K562 (cell line): ENCODE results near the gene OPRL1. TPM values are rescaled to one million over a fixed set of nuclear protein-coding genes. Genes with fewer than 3 reads are reported as not detected.

Experiments used
- ATAC-seq: fragments of 200-7000 bp; cut with Tn5 transposase; 3 replicates; pipeline ENCODE4 v1.9.1; 2020; ENCODE audit warnings: moderate library complexity
- BruUV-seq: library from RNA; stranded (reverse); fragments of 400-500 nt; replicated peaks from 2 replicates; lab custom pipeline; 2021; lab: Mats Ljungman, UMichigan
- CTCF ChIA-PET: fragments of 300-600 bp; formaldehyde crosslinking; extraction: SDS; loops from one replicate; lab custom pipeline; 2021; ENCODE audit warnings: low intra/inter-chr PET ratio; lab: Yijun Ruan, JAX
- POLR2A ChIA-PET: fragments of 300-600, 350-650 bp; sonication (Branson Sonifier 250); formaldehyde crosslinking; extraction: SDS; loops from one replicate; lab custom pipeline; 2021; ENCODE audit warnings: antibody characterized with exemption, inconsistent platforms; lab: Yijun Ruan, JAX
- DNase-seq, 4 experiments: peaks; one replicate each; pipeline versions ENCODE4 v3.0.0 to v3.0.0-alpha.2; 2011 to 2018; ENCODE audit warnings: low spot score in 3 of 4, mixed read lengths in 3 of 4; ENCODE audit errors: extremely low read depth in 1 of 4
- FAIRE-seq: peaks from 2 replicates; lab custom pipeline; 2011; peaks lifted over from hg19 to GRCh38; lab: Jason Lieb, UNC
- H2AFZ ChIP-seq: 2 replicates; pipeline ENCODE4 v1.6.0; 2011; ENCODE audit warnings: low read depth, low read length, control low read depth, inconsistent platforms
- H3K27ac ChIP-seq: fragments of 200-600 bp; 3 replicates; pipeline ENCODE4 v1.8.0; 2011; ENCODE audit warnings: low read depth, mild to moderate bottlenecking, control low read depth, inconsistent platforms, low read length, moderate library complexity, mixed read lengths; ENCODE audit errors: extremely low read depth
- H3K27me3 ChIP-seq, 2 experiments: fragments of 300-600 bp in 1 of 2; 2 replicates in 1 of 2; 3 replicates in 1 of 2; pipeline versions ENCODE4 v1.6.0 to v1.8.0; 2011; ENCODE audit warnings: inconsistent platforms in 2 of 2, low read length in 2 of 2, mild to moderate bottlenecking in 1 of 2, mixed read lengths in 1 of 2, moderate library complexity in 1 of 2; ENCODE audit not compliant: control insufficient read depth in 2 of 2, insufficient read depth in 2 of 2
- H3K36me3 ChIP-seq: fragments of 300-600 bp; 3 replicates; pipeline ENCODE4 v1.8.0; 2011; ENCODE audit warnings: mild to moderate bottlenecking, low read length, inconsistent platforms; ENCODE audit not compliant: control insufficient read depth, insufficient read depth
- H3K4me1 ChIP-seq, 2 experiments: fragments of 200-600 bp in 1 of 2; replicated peaks in 1 of 2; 2 replicates in 1 of 2; 3 replicates in 1 of 2; pipeline versions ENCODE4 v1.5.1 to v1.8.0; 2011; ENCODE audit warnings: inconsistent platforms in 2 of 2, low read length in 2 of 2, mild to moderate bottlenecking in 1 of 2, mixed read lengths in 1 of 2, moderate library complexity in 1 of 2; ENCODE audit not compliant: control insufficient read depth in 2 of 2, insufficient read depth in 2 of 2
- H3K4me2 ChIP-seq: 2 replicates; pipeline ENCODE4 v1.6.1; 2011; ENCODE audit warnings: low read length, control low read depth, inconsistent platforms, mixed read lengths; ENCODE audit not compliant: insufficient read depth
- H3K4me3 ChIP-seq: fragments of 200-600 bp; sonication (generic), shearing (Covaris generic); 2 replicates; pipeline ENCODE4 v1.5.1; 2016; ENCODE audit warnings: control low read depth, inconsistent platforms
- H3K79me2 ChIP-seq: fragments of 200-600 bp; 3 replicates; pipeline ENCODE4 v1.8.0; 2011; ENCODE audit warnings: low read length, inconsistent platforms; ENCODE audit not compliant: control insufficient read depth, insufficient read depth
- H3K9ac ChIP-seq, 2 experiments: 2 replicates each; pipeline versions ENCODE4 v1.6.0 to v1.6.1; 2011; ENCODE audit warnings: low read depth in 2 of 2, low read length in 2 of 2, control low read depth in 1 of 2, inconsistent platforms in 1 of 2, mild to moderate bottlenecking in 1 of 2, mixed read lengths in 1 of 2; ENCODE audit not compliant: insufficient read depth in 1 of 2
- H3K9me1 ChIP-seq: one replicate; pipeline ENCODE4 v1.6.0; 2011; ENCODE audit warnings: inconsistent platforms, mild to moderate bottlenecking, low read length, moderate library complexity; ENCODE audit not compliant: control insufficient read depth, insufficient read depth
- H3K9me3 ChIP-seq: replicated peaks from 2 replicates; pipeline ENCODE4 v1.5.1; 2011; ENCODE audit warnings: low read depth, low read length, inconsistent platforms; ENCODE audit not compliant: control insufficient read depth, insufficient read depth
- H4K20me1 ChIP-seq: replicated peaks from 2 replicates; pipeline ENCODE4 v1.6.1; 2011; ENCODE audit warnings: low read length, inconsistent platforms, mixed read lengths; ENCODE audit not compliant: control insufficient read depth, insufficient read depth
- CBX5 ChIP-seq: IDR thresholded peaks from 2 replicates; pipeline ENCODE4 v1.6.1; 2014; ENCODE audit warnings: low read depth, borderline replicate concordance
- CREB3 ChIP-seq: fragments of 450-650 bp; conservative IDR thresholded peaks from 2 replicates; pipeline ENCODE4 v1.6.1; 2016; ENCODE audit warnings: missing genetic modification characterization, low read depth, mild to moderate bottlenecking, missing compliant biosample characterization, moderate library complexity
- E2F8 ChIP-seq: fragments of 450-650 bp; IDR thresholded peaks from 2 replicates; pipeline ENCODE4 v1.7.1; 2018; ENCODE audit warnings: mild to moderate bottlenecking, low read depth; ENCODE audit not compliant: partially characterized antibody
- HMG20B ChIP-seq: fragments of 250-450 bp; sonication (Bioruptor Pico); IDR thresholded peaks from 2 replicates; pipeline ENCODE4 v1.5.0; 2021; ENCODE audit warnings: mild to moderate bottlenecking
- KDM1A ChIP-seq, 2 experiments: fragments of 450-650 bp; IDR thresholded peaks; 2 replicates each; pipeline ENCODE4 v1.6.1; 2016; ENCODE audit warnings: mild to moderate bottlenecking in 2 of 2
- YBX1 ChIP-seq: fragments of 450-650 bp; IDR thresholded peaks from 2 replicates; pipeline ENCODE4 v1.7.1; 2016; ENCODE audit warnings: mild to moderate bottlenecking
- ZBED1 ChIP-seq: IDR thresholded peaks from 2 replicates; pipeline ENCODE4 v1.6.1; 2014
- WGBS: fragments of 100-300 bp; shearing (Covaris generic); methylation state at CpG from one replicate; pipeline ENCODE4 v1.1.6; 2016; ENCODE audit warnings: low coverage, mixed read lengths; ENCODE audit not compliant: insufficient coverage; ENCODE audit errors: missing lambda C conversion rate; 5-methylcytosine and 5-hydroxymethylcytosine counted together
- in situ Hi-C: fragments of 300-500 bp; cut with MboI; formaldehyde crosslinking; loops from 4 replicates; pipeline ENCODE4 v1.15.0; 2018; ENCODE audit warnings: inconsistent platforms, mixed read lengths
- intact Hi-C: fragments of 100-400 bp; cut with micrococcal nuclease; formaldehyde crosslinking; loops from 2 replicates; pipeline ENCODE4 v1.14.2; 2022
- polyA plus RNA-seq, 8 experiments: library from polyadenylated mRNA; depleted of rRNA in 4 of 8; stranded (reverse) in 5 of 8; unstranded in 3 of 8; fragments of >200 nt; fragmentation: Nextera tagmentation in 2 of 8; fragmentation: Illumina TruSeq in 1 of 8; extraction: Ambion mirVana in 2 of 8; extraction: Trizol in 1 of 8; gene quantifications; 2 replicates each; pipeline versions ENCODE4 v1.2.1 to v1.2.3, GENCODE V29; 2011 to 2014; ENCODE audit warnings: inconsistent platforms in 1 of 8, missing spikeins in 1 of 8
- total RNA-seq, 7 experiments: library from RNA; depleted of rRNA in 6 of 7; stranded (reverse); fragments of >200 nt in 6 of 7; fragmentation: Illumina TruSeq in 2 of 7; extraction: Trizol in 2 of 7; gene quantifications; 2 replicates each; pipeline versions ENCODE4 v1.2.1 to v1.2.3, GENCODE V29; 2011 to 2021; ENCODE audit warnings: low replicate concordance in 1 of 7

OPRL1 gene
- total and polyA plus RNA-seq, 9 of the 15 experiments (the other 6 are each of a cell fraction or from before 2014, with no cell fraction given), result 0.06 to 0.33 (median 0.11) TPM; not detected in 2

- H3K27ac ChIP-seq, result no peak overlapping the region
- H3K36me3 ChIP-seq, result no peaks in the 10 kb centered on the region
- peaks cover 16% of the 10 kb centered on the region for H3K9me3 ChIP-seq
- ChIA-PET POLR2A (no interaction called here), CTCF (no interaction called here)
- peaks cover 17 to 45% of the 10 kb centered on the region in 2 experiments; a peak in 4 of 5 replicates for H3K27me3 ChIP-seq
- no peaks in the 10 kb centered on the region for H3K4me1 ChIP-seq
- in situ Hi-C loops, result no loop called here
- intact Hi-C loops, result no loop called here
- no peak for DNase-seq
- FAIRE-seq, result no peak
- no peak for TF ChIP-seq ZBED1
- TF ChIP-seq KDM1A (IDR thresholded peaks at IDR 0.05), result peak in 1 of 2 experiments; percentile 52; a peak in 1 of 4 replicates
- H3K79me2 ChIP-seq, result no peaks in the 10 kb centered on the region
- no peaks in the 10 kb centered on the region for H3K9me1 ChIP-seq
- BruUV-seq, result no TSS peak
- no peak overlapping the region for H3K9ac ChIP-seq
- H3K4me2 ChIP-seq, result no peak overlapping the region
- H4K20me1 ChIP-seq, result no peaks in the 10 kb centered on the region
- H2AFZ ChIP-seq, result no peak overlapping the region
- ATAC-seq, result no peak
- WGBS, result 5% methylated on average over 8 of the region's 8 CpGs
- H3K4me3 ChIP-seq, result no peak overlapping the region
Observed at GRCh38 chr20:64144144-64144912, 64.4 kb downstream of the OPRL1 start.

- H4K20me1 ChIP-seq, result no peaks in the 10 kb centered on the region
- 4% methylated on average over 17 of the region's 17 CpGs for WGBS
- H3K9me1 ChIP-seq, result no peaks in the 10 kb centered on the region
- no peak overlapping the region for H3K4me3 ChIP-seq
- H3K4me2 ChIP-seq, result no peak overlapping the region
- H3K36me3 ChIP-seq, result no peaks in the 10 kb centered on the region
- POLR2A ChIA-PET, result interaction anchor here (0.6 kb wide), 1 partner anchor 457 kb away, joined by 3 read pairs; no protein-coding TSS in a partner anchor
- H3K79me2 ChIP-seq, result no peaks in the 10 kb centered on the region
- FAIRE-seq (peak; percentile 44), ATAC-seq (peak; percentile 57; the same call in 2 of the 3 replicates), DNase-seq (peak; percentile 41 to 65 (median 52))
- in situ Hi-C loops, result no loop called here
- no peak overlapping the region for H3K9ac ChIP-seq
- CTCF ChIA-PET, result no interaction called here
- H3K27ac ChIP-seq, result no peak overlapping the region
- intact Hi-C loops, result no loop called here
- peaks cover 19% of the 10 kb centered on the region for H3K9me3 ChIP-seq
- no TSS peak for BruUV-seq
- H3K4me1 ChIP-seq, result no peaks in the 10 kb centered on the region
- H3K27me3 ChIP-seq, result peaks cover 6 to 32% of the 10 kb centered on the region in 2 experiments; a peak in 4 of 5 replicates
- H2AFZ ChIP-seq, result no peak overlapping the region
- TF ChIP-seq E2F8 (no peak), CBX5 (peak; percentile 98), CREB3 (no peak), YBX1 (no peak), HMG20B (CRISPR knock-in tag) (no peak)
Observed at GRCh38 chr20:64145458-64146300, 65.8 kb downstream of the OPRL1 start.
